Stimulated activated CD8-positive, alpha-beta memory T cell treated with anti-CD3 and anti-CD28 coated beads, Interleukin-2, amount 100 ng/mL, for 1 hour (primary cell): ENCODE results near the gene LRTM2.

Experiments used
- DNase-seq, 2 donors: peaks; one replicate each; pipeline ENCODE4 v3.0.0-alpha.2; 2020; ENCODE audit warnings: low read depth in 2 of 2

Gene LRTM2

GRCh38 chr12:1797991-1798640, 22.2 kb upstream of the LRTM2 start:
- no peak for DNase-seq

GRCh38 chr12:1798641-1799020, 21.7 kb upstream of the LRTM2 start:
- DNase-seq: no peak

GRCh38 chr12:1799051-1799881, 21.1 kb upstream of the LRTM2 start:
- no peak for DNase-seq

- no peak for DNase-seq
Measured at GRCh38 chr12:1799882-1800400, 20.4 kb upstream of the LRTM2 start.

GRCh38 chr12:1800401-1801302, 19.7 kb upstream of the LRTM2 start:
- no peak for DNase-seq

GRCh38 chr12:1801303-1801975, 18.9 kb upstream of the LRTM2 start:
- DNase-seq: no peak

- DNase-seq: no peak
Measured at GRCh38 chr12:1803736-1804135, 16.6 kb upstream of the LRTM2 start.

GRCh38 chr12:1804545-1805332, 15.6 kb upstream of the LRTM2 start:
- DNase-seq: peak; percentile 58 to 69

GRCh38 chr12:1805441-1806081, 14.8 kb upstream of the LRTM2 start:
- no peak for DNase-seq

- DNase-seq: no peak
Measured at GRCh38 chr12:1806301-1807086, 13.9 kb upstream of the LRTM2 start.

GRCh38 chr12:1807087-1807860, 13.1 kb upstream of the LRTM2 start:
- no peak for DNase-seq

GRCh38 chr12:1808036-1808797, 12.1 kb upstream of the LRTM2 start:
- no peak for DNase-seq

- no peak for DNase-seq
Measured at GRCh38 chr12:1808798-1809480, 11.4 kb upstream of the LRTM2 start.

GRCh38 chr12:1809591-1810190, 10.7 kb upstream of the LRTM2 start:
- DNase-seq: no peak

- no peak for DNase-seq
Measured at GRCh38 chr12:1810201-1810930, 10.0 kb upstream of the LRTM2 start.

GRCh38 chr12:1810931-1811280, 9.5 kb upstream of the LRTM2 start:
- DNase-seq: no peak
